Aorta (tissue), 5 donors: Measurements from ENCODE around the gene GPR137B. TPM values are rescaled to one million over a fixed set of nuclear protein-coding genes. Genes with fewer than 3 reads are reported as not detected.

Source experiments
- ATAC-seq: fragments of 200-7000 bp; cut with Tn5 transposase; one replicate; pipeline ENCODE4 v1.9.1; 2022; ENCODE audit warnings: moderate library complexity; ENCODE audit not compliant: low FRiP score
- DNase-seq, 2 donors: peaks; one replicate each; pipeline ENCODE4 v3.0.0-alpha.2; 2020
- H3K27ac ChIP-seq, 2 donors: one replicate each; pipeline ENCODE4 v1.5.1; 2013; ENCODE audit warnings: low read length in 2 of 2, mild to moderate bottlenecking in 2 of 2, moderate library complexity in 2 of 2, control low read depth in 1 of 2, inconsistent platforms in 1 of 2, low read depth in 1 of 2
- H3K27me3 ChIP-seq, 2 donors: one replicate each; pipeline ENCODE4 v1.6.1; 2013; ENCODE audit warnings: control low read depth in 1 of 2, low read length in 1 of 2, mild to moderate bottlenecking in 1 of 2, moderate library complexity in 1 of 2; ENCODE audit not compliant: insufficient read depth in 2 of 2, control insufficient read depth in 1 of 2
- H3K36me3 ChIP-seq, 2 donors: one replicate each; pipeline ENCODE4 v1.6.1; 2013; ENCODE audit warnings: control low read depth in 1 of 2, low read length in 1 of 2, mild to moderate bottlenecking in 1 of 2; ENCODE audit not compliant: insufficient read depth in 2 of 2, control insufficient read depth in 1 of 2
- H3K4me1 ChIP-seq, 2 donors: one replicate each; pipeline ENCODE4 v1.6.1; 2013; ENCODE audit warnings: low read length in 2 of 2, control low read depth in 1 of 2, mild to moderate bottlenecking in 1 of 2, moderate library complexity in 1 of 2; ENCODE audit not compliant: insufficient read depth in 2 of 2, control insufficient read depth in 1 of 2
- H3K4me3 ChIP-seq, 2 donors: one replicate each; pipeline ENCODE4 v1.5.1; 2013; ENCODE audit warnings: low read length in 2 of 2, control low read depth in 1 of 2, mild to moderate bottlenecking in 1 of 2
- H3K9me3 ChIP-seq: one replicate; pipeline ENCODE4 v1.6.1; 2013; ENCODE audit warnings: mild to moderate bottlenecking, low read length; ENCODE audit not compliant: control insufficient read depth
- WGBS, 2 donors: extraction: QIAGEN DNeasy Blood & Tissue Kit; methylation state at CpG; one replicate each; pipeline ENCODE4 v1.1.7; 2013; 5-methylcytosine and 5-hydroxymethylcytosine counted together
- intact Hi-C, 2 donors: fragments of 100-400 bp; cut with DNase I; formaldehyde crosslinking; loops; one replicate each; pipeline versions ENCODE4 v1.14.2 to v1.15.0; 2022
- polyA plus RNA-seq, 2 donors: library from polyadenylated mRNA; stranded (reverse); fragments of 200-250 nt; gene quantifications; one replicate each; pipeline ENCODE4 v1.2.3, GENCODE V29; 2013
- total RNA-seq, 2 donors: library from RNA; stranded (reverse); fragmentation: NEBNext Ultra II Directional; extraction: Animal tissue kit (Norgen Biotek cat#: 25700); gene quantifications; one replicate each; pipeline ENCODE4 v1.2.1, GENCODE V29; 2021
- donor health status: healthy with polysubstance abuse.
- donor health status: Bipolar disorder and iron deficiency.
- donor health status: DM: no; HTN: no; CAD: no.
- donor health status: DM: no; HTN: no; CAD: no.
- donor health status: DM: yes; HTN: yes; CAD: no.

Gene GPR137B
- total and polyA plus RNA-seq, 4 donors = 15.4 to 21.3 (median 19.5) TPM

- intact Hi-C loops = loop anchor here (5.0 to 10.0 kb wide), 2 partner anchors 386 to 673 kb away; no protein-coding TSS in a partner anchor
- 86 to 88% methylated on average over 10 of the region's 10 CpGs for WGBS, 2 donors
- DNase-seq = peak; percentile 6 to 8
- ATAC-seq = no peak
- no peaks in the 10 kb centered on the region for H3K36me3 ChIP-seq
- no peaks in the 10 kb centered on the region for H3K9me3 ChIP-seq
- H3K4me1 ChIP-seq = no peaks in the 10 kb centered on the region
- no peak overlapping the region for H3K4me3 ChIP-seq
- H3K27ac ChIP-seq = no peak overlapping the region
- no peaks in the 10 kb centered on the region for H3K27me3 ChIP-seq
These were observed 40.8 kb upstream of the GPR137B start for GRCh38 chr1:236101233-236102200.

- WGBS, 2 donors = 74 to 76% methylated on average over 11 of the region's 11 CpGs
- Histone ChIP-seq H3K4me3 (no peak overlapping the region), H3K9me3 (no peaks in the 10 kb centered on the region), H3K4me1 (no peaks in the 10 kb centered on the region), H3K36me3 (no peaks in the 10 kb centered on the region), H3K27ac (no peak overlapping the region), H3K27me3 (no peaks in the 10 kb centered on the region)
- intact Hi-C loops = loop anchor here (5.0 to 10.0 kb wide), 2 partner anchors 385 to 672 kb away; no protein-coding TSS in a partner anchor
- ATAC-seq (no peak), DNase-seq (peak in 1 of 2 donors; percentile 14)
These were observed 39.7 kb upstream of the GPR137B start for GRCh38 chr1:236102611-236103010.

GRCh38 chr1:236103059-236103458, 39.3 kb upstream of the GPR137B start:
- intact Hi-C loops = loop anchor here (5.0 to 10.0 kb wide), 2 partner anchors 384 to 672 kb away; no protein-coding TSS in a partner anchor
- Histone ChIP-seq H3K27me3 (no peaks in the 10 kb centered on the region), H3K4me1 (no peaks in the 10 kb centered on the region), H3K27ac (no peak overlapping the region), H3K4me3 (no peak overlapping the region), H3K36me3 (no peaks in the 10 kb centered on the region), H3K9me3 (no peaks in the 10 kb centered on the region)
- WGBS, 2 donors = 18 to 27% methylated on average over 7 of the region's 7 CpGs
- no peak for ATAC-seq
- DNase-seq = peak; percentile 12 to 24

GRCh38 chr1:236103646-236104218, 38.6 kb upstream of the GPR137B start:
- peak; percentile 73 for ATAC-seq
- Histone ChIP-seq H3K27ac (no peak overlapping the region), H3K36me3 (no peaks in the 10 kb centered on the region), H3K4me3 (no peak overlapping the region), H3K4me1 (no peaks in the 10 kb centered on the region), H3K27me3 (no peaks in the 10 kb centered on the region), H3K9me3 (no peaks in the 10 kb centered on the region)
- peak; percentile 47 to 48 for DNase-seq
- WGBS, 2 donors = 12 to 13% methylated on average over 13 of the region's 13 CpGs
- intact Hi-C loops = loop anchor here (5.0 to 10.0 kb wide), 2 partner anchors 384 to 671 kb away; no protein-coding TSS in a partner anchor

- Histone ChIP-seq H3K36me3 (no peaks in the 10 kb centered on the region), H3K4me3 (no peak overlapping the region), H3K9me3 (no peaks in the 10 kb centered on the region), H3K27me3 (no peaks in the 10 kb centered on the region), H3K4me1 (no peaks in the 10 kb centered on the region), H3K27ac (no peak overlapping the region)
- DNase-seq (peak in 1 of 2 donors; percentile 6), ATAC-seq (no peak)
- intact Hi-C loops = loop anchor here in 1 of 2 donors (10.0 kb wide), 1 partner anchor 667 kb away; no protein-coding TSS in a partner anchor
- WGBS, 2 donors = 69 to 73% methylated on average over 9 of the region's 9 CpGs
These were observed 35.0 kb upstream of the GPR137B start for GRCh38 chr1:236107121-236107907.

- 83 to 84% methylated on average over 7 of the region's 7 CpGs for WGBS, 2 donors
- Histone ChIP-seq H3K36me3 (no peaks in the 10 kb centered on the region), H3K27me3 (no peaks in the 10 kb centered on the region), H3K4me3 (no peak overlapping the region), H3K27ac (no peak overlapping the region), H3K9me3 (no peaks in the 10 kb centered on the region), H3K4me1 (no peaks in the 10 kb centered on the region)
- intact Hi-C loops = loop anchor here in 1 of 2 donors (10.0 kb wide), 1 partner anchor 667 kb away; no protein-coding TSS in a partner anchor
- ATAC-seq = no peak
- no peak for DNase-seq
These were observed 34.2 kb upstream of the GPR137B start for GRCh38 chr1:236108027-236108648.

GRCh38 chr1:236110137-236110536, 32.2 kb upstream of the GPR137B start:
- WGBS, 2 donors = 85 to 92% methylated on average over 13 of the region's 13 CpGs
- Histone ChIP-seq H3K36me3 (no peaks in the 10 kb centered on the region), H3K27ac (no peak overlapping the region), H3K9me3 (no peaks in the 10 kb centered on the region), H3K4me1 (no peaks in the 10 kb centered on the region), H3K27me3 (no peaks in the 10 kb centered on the region), H3K4me3 (no peak overlapping the region)
- intact Hi-C loops = loop anchor here in 1 of 2 donors (5.0 kb wide), 1 partner anchor 382 kb away; no protein-coding TSS in a partner anchor
- ATAC-seq (no peak), DNase-seq (peak in 1 of 2 donors; percentile 59)
